Measurements from ENCODE around the gene TREM2. TPM values are rescaled to one million over a fixed set of nuclear protein-coding genes. Genes with fewer than 3 reads are reported as not detected.

Gene TREM2
- total RNA-seq, 1 experiment from 2014 or later = 0.61 TPM

Other genes with a start within 250 kb of the TREM2 start
- 0.23 and 0.40 TPM in 2 replicates for gene UNC5CL, start 123.9 kb downstream of the TREM2 start, total RNA-seq (2014; rRNA removed; shearing (Covaris generic))
- not detected in 2 replicates for gene TSPO2, start 120.6 kb downstream of the TREM2 start, total RNA-seq (2014; rRNA removed; shearing (Covaris generic))
- gene APOBEC2, start 109.9 kb downstream of the TREM2 start, total RNA-seq (2014; rRNA removed; shearing (Covaris generic)) = 7.0 and 7.7 TPM in 2 replicates
- 24.8 and 30.8 TPM in 2 replicates for gene OARD1, start 90.8 kb downstream of the TREM2 start, total RNA-seq (2014; rRNA removed; shearing (Covaris generic))
- 32.4 and 33.3 TPM in 2 replicates for gene NFYA, start 90.1 kb downstream of the TREM2 start, total RNA-seq (2014; rRNA removed; shearing (Covaris generic))
- 0.10 TPM in 1 of 2 replicates, not detected in the other for gene TREML1, start 8.8 kb downstream of the TREM2 start, total RNA-seq (2014; rRNA removed; shearing (Covaris generic))
- gene TREML2, start 38.0 kb upstream of the TREM2 start, total RNA-seq (2014; rRNA removed; shearing (Covaris generic)) = 0.06 TPM in 1 of 2 replicates, not detected in the other
- gene TREML4, start 65.2 kb upstream of the TREM2 start, total RNA-seq (2014; rRNA removed; shearing (Covaris generic)) = 0.06 TPM in 1 of 2 replicates, not detected in the other
- not detected in 2 replicates for gene TREM1, start 123.6 kb upstream of the TREM2 start, total RNA-seq (2014; rRNA removed; shearing (Covaris generic))
- not detected in 2 replicates for gene NCR2, start 172.5 kb upstream of the TREM2 start, total RNA-seq (2014; rRNA removed; shearing (Covaris generic))

All from SJCRH30 (cell line).